ENCODE data around the gene SGPL1. TPM values are rescaled to one million over a fixed set of nuclear protein-coding genes. Genes with fewer than 3 reads are reported as not detected.

SGPL1 gene
- total RNA-seq, 1 experiment from 2014 or later: 93.8 TPM

DNA sequence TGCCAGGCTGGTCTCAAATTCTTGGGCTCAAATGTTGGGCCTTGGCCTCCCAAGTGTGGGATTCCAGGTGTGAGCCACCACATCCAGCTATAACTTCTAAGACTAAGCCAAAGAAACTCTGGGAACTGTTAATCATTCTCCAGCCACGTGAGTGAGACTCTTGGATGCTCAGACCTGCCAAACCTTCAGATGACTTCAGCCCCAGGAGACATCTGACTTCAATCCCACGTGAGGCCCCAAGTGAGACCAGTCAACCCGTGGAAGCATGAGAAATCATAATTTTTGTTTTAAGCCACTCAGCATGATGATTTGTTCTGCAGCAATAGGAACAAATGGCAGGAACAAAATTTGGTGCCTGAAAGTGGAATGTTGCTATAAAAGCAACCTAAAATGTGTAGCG is 76.9 kb downstream of the SGPL1 start:
- ChIA-PET POLR2A (no interaction called here), CTCF (no interaction called here)
- no peaks in the 10 kb centered on the region for H3K36me3 Mint-ChIP-seq (ENCODE audit: insufficient read depth, unreplicated experiment)
- no peak overlapping the region for H3K4me3 Mint-ChIP-seq (ENCODE audit: unreplicated experiment)
- H3K4me1 Mint-ChIP-seq (ENCODE audit: insufficient read depth, unreplicated experiment): peaks cover 7% of the 10 kb centered on the region
- DNase-seq (ENCODE audit: unreplicated experiment): no peak
- TF ChIP-seq CTCF (IDR thresholded peaks at IDR 0.05; ENCODE audit: unreplicated experiment): no peak
- intact Hi-C loops (cut with micrococcal nuclease): no loop called here
- no peaks in the 10 kb centered on the region for H3K27me3 Mint-ChIP-seq (ENCODE audit: insufficient read depth, unreplicated experiment)
- peaks cover 6% of the 10 kb centered on the region for H3K9me3 Mint-ChIP-seq (ENCODE audit: unreplicated experiment)
- no peak overlapping the region for H3K27ac Mint-ChIP-seq (ENCODE audit: low read depth, unreplicated experiment)
- BruUV-seq (replicated peaks): no TSS peak

- ChIA-PET CTCF (interaction anchor here (2.4 kb wide), 1 partner anchor 10 kb away, joined by 20 read pairs; no protein-coding TSS in a partner anchor), POLR2A (no interaction called here)
- BruUV-seq (replicated peaks): no TSS peak
- Mint-ChIP-seq H3K4me1 (ENCODE audit: insufficient read depth, unreplicated experiment) (peaks cover 7% of the 10 kb centered on the region), H3K36me3 (ENCODE audit: insufficient read depth, unreplicated experiment) (no peaks in the 10 kb centered on the region), H3K4me3 (ENCODE audit: unreplicated experiment) (no peak overlapping the region), H3K27ac (ENCODE audit: low read depth, unreplicated experiment) (no peak overlapping the region), H3K27me3 (ENCODE audit: insufficient read depth, unreplicated experiment) (no peaks in the 10 kb centered on the region), H3K9me3 (ENCODE audit: unreplicated experiment) (peaks cover 6% of the 10 kb centered on the region)
- intact Hi-C loops (cut with micrococcal nuclease): no loop called here
- TF ChIP-seq CTCF (IDR thresholded peaks at IDR 0.05; ENCODE audit: unreplicated experiment): no peak
- no peak for DNase-seq (ENCODE audit: unreplicated experiment)
Measured at GRCh38 chr10:70893227-70894006, 77.7 kb downstream of the SGPL1 start.

GRCh38 chr10:70894416-70894815 is 78.7 kb downstream of the SGPL1 start:
- TF ChIP-seq CTCF (IDR thresholded peaks at IDR 0.05; ENCODE audit: unreplicated experiment): no peak
- H3K4me3 Mint-ChIP-seq (ENCODE audit: unreplicated experiment): no peak overlapping the region
- DNase-seq (ENCODE audit: unreplicated experiment): no peak
- H3K4me1 Mint-ChIP-seq (ENCODE audit: insufficient read depth, unreplicated experiment): peaks cover 7% of the 10 kb centered on the region
- ChIA-PET CTCF (interaction anchor here (0.6 to 2.4 kb wide), 2 partner anchors 9 to 1746 kb away, joined by 3 to 20 read pairs; no protein-coding TSS in a partner anchor), POLR2A (no interaction called here)
- intact Hi-C loops (cut with micrococcal nuclease): no loop called here
- H3K36me3 Mint-ChIP-seq (ENCODE audit: insufficient read depth, unreplicated experiment): no peaks in the 10 kb centered on the region
- H3K27me3 Mint-ChIP-seq (ENCODE audit: insufficient read depth, unreplicated experiment): no peaks in the 10 kb centered on the region
- no peak overlapping the region for H3K27ac Mint-ChIP-seq (ENCODE audit: low read depth, unreplicated experiment)
- no TSS peak for BruUV-seq (replicated peaks)
- peaks cover 6% of the 10 kb centered on the region for H3K9me3 Mint-ChIP-seq (ENCODE audit: unreplicated experiment)

GRCh38 chr10:70896551-70896950 is 80.8 kb downstream of the SGPL1 start:
- no TSS peak for BruUV-seq (replicated peaks)
- no peak for TF ChIP-seq CTCF (IDR thresholded peaks at IDR 0.05; ENCODE audit: unreplicated experiment)
- peaks cover 6% of the 10 kb centered on the region for H3K9me3 Mint-ChIP-seq (ENCODE audit: unreplicated experiment)
- no peaks in the 10 kb centered on the region for H3K36me3 Mint-ChIP-seq (ENCODE audit: insufficient read depth, unreplicated experiment)
- ChIA-PET CTCF (interaction anchor here (0.5 kb wide), 1 partner anchor 442 kb away, joined by 3 read pairs; no protein-coding TSS in a partner anchor), POLR2A (no interaction called here)
- no peak overlapping the region for H3K4me3 Mint-ChIP-seq (ENCODE audit: unreplicated experiment)
- peaks cover 2% of the 10 kb centered on the region for H3K4me1 Mint-ChIP-seq (ENCODE audit: insufficient read depth, unreplicated experiment)
- no peak overlapping the region for H3K27ac Mint-ChIP-seq (ENCODE audit: low read depth, unreplicated experiment)
- intact Hi-C loops (cut with micrococcal nuclease): no loop called here
- H3K27me3 Mint-ChIP-seq (ENCODE audit: insufficient read depth, unreplicated experiment): no peaks in the 10 kb centered on the region
- DNase-seq (ENCODE audit: unreplicated experiment): no peak

Measured in MCF 10A (cell line).